Measurements from ENCODE around the gene SLC38A9.

The SLC38A9 gene

GRCh38 chr5:55680353-55680752, 31.8 kb downstream of the SLC38A9 start:
- no peak for DNase-seq (ENCODE audit: extremely low read depth, insufficient read length)
- no peak for TF ChIP-seq CTCF (IDR thresholded peaks at IDR 0.05; ENCODE audit: insufficient read depth, low read length, poor library complexity, severe bottlenecking)
- no peaks in the 10 kb centered on the region for H3K36me3 ChIP-seq (ENCODE audit: control insufficient read depth, insufficient read depth, low read length)
- H3K27me3 ChIP-seq (replicated peaks; ENCODE audit: control insufficient read depth, insufficient read depth, low read length) = no peaks in the 10 kb centered on the region
- H3K4me3 ChIP-seq (replicated peaks; ENCODE audit: low read depth, low read length) = no peak overlapping the region

- H3K27me3 ChIP-seq (replicated peaks; ENCODE audit: control insufficient read depth, insufficient read depth, low read length) = no peaks in the 10 kb centered on the region
- no peaks in the 10 kb centered on the region for H3K36me3 ChIP-seq (ENCODE audit: control insufficient read depth, insufficient read depth, low read length)
- no peak for DNase-seq (ENCODE audit: extremely low read depth, insufficient read length)
Observed at GRCh38 chr5:55679556-55679955, 32.6 kb downstream of the SLC38A9 start.

GRCh38 chr5:55675119-55675518, 37.0 kb downstream of the SLC38A9 start:
- Histone ChIP-seq H3K4me3 (replicated peaks; ENCODE audit: low read depth, low read length) (no peak overlapping the region), H3K36me3 (ENCODE audit: control insufficient read depth, insufficient read depth, low read length) (no peaks in the 10 kb centered on the region; the same call in 1 of the 2 replicates), H3K27me3 (replicated peaks; ENCODE audit: control insufficient read depth, insufficient read depth, low read length) (no peaks in the 10 kb centered on the region)
- no peak for DNase-seq (ENCODE audit: extremely low read depth, insufficient read length)
- no peak for TF ChIP-seq CTCF (IDR thresholded peaks at IDR 0.05; ENCODE audit: insufficient read depth, low read length, poor library complexity, severe bottlenecking)

More at GRCh38 chr5:55679556-55679955, 32.6 kb downstream of the SLC38A9 start:
- no peak overlapping the region for H3K4me3 ChIP-seq (replicated peaks; ENCODE audit: low read depth, low read length)
- no peak for TF ChIP-seq CTCF (IDR thresholded peaks at IDR 0.05; ENCODE audit: insufficient read depth, low read length, poor library complexity, severe bottlenecking)

GRCh38 chr5:55674340-55674739, 37.8 kb downstream of the SLC38A9 start:
- Histone ChIP-seq H3K4me3 (replicated peaks; ENCODE audit: low read depth, low read length) (no peak overlapping the region), H3K36me3 (ENCODE audit: control insufficient read depth, insufficient read depth, low read length) (no peaks in the 10 kb centered on the region; the same call in 1 of the 2 replicates), H3K27me3 (replicated peaks; ENCODE audit: control insufficient read depth, insufficient read depth, low read length) (no peaks in the 10 kb centered on the region)
- TF ChIP-seq CTCF (IDR thresholded peaks at IDR 0.05; ENCODE audit: insufficient read depth, low read length, poor library complexity, severe bottlenecking) = no peak
- no peak for DNase-seq (ENCODE audit: extremely low read depth, insufficient read length)

- no peak for DNase-seq (ENCODE audit: extremely low read depth, insufficient read length)
- no peak for TF ChIP-seq CTCF (IDR thresholded peaks at IDR 0.05; ENCODE audit: insufficient read depth, low read length, poor library complexity, severe bottlenecking)
- Histone ChIP-seq H3K4me3 (replicated peaks; ENCODE audit: low read depth, low read length) (no peak overlapping the region), H3K36me3 (ENCODE audit: control insufficient read depth, insufficient read depth, low read length) (no peaks in the 10 kb centered on the region; the same call in 1 of the 2 replicates), H3K27me3 (replicated peaks; ENCODE audit: control insufficient read depth, insufficient read depth, low read length) (no peaks in the 10 kb centered on the region)
Observed at GRCh38 chr5:55672477-55672911, 39.6 kb downstream of the SLC38A9 start.

- Histone ChIP-seq H3K4me3 (replicated peaks; ENCODE audit: low read depth, low read length) (no peak overlapping the region), H3K27me3 (replicated peaks; ENCODE audit: control insufficient read depth, insufficient read depth, low read length) (no peaks in the 10 kb centered on the region), H3K36me3 (ENCODE audit: control insufficient read depth, insufficient read depth, low read length) (no peaks in the 10 kb centered on the region; the same call in 1 of the 2 replicates)
- DNase-seq (ENCODE audit: extremely low read depth, insufficient read length) = no peak
- no peak for TF ChIP-seq CTCF (IDR thresholded peaks at IDR 0.05; ENCODE audit: insufficient read depth, low read length, poor library complexity, severe bottlenecking)
Observed at GRCh38 chr5:55671975-55672374, 40.1 kb downstream of the SLC38A9 start.

Data from GM06990 (cell line).